Measurements from ENCODE around the gene SLAMF9. TPM values are rescaled to one million over a fixed set of nuclear protein-coding genes. Genes with fewer than 3 reads are reported as not detected.

Gene SLAMF9
- total RNA-seq, 1 experiment from 2014 or later: not detected

- peaks cover 29% of the 10 kb centered on the region for H3K27me3 Mint-ChIP-seq (ENCODE audit: low read depth)
- no peak overlapping the region for H3K4me3 Mint-ChIP-seq
- Histone ChIP-seq H4K91ac (ENCODE audit: insufficient read length, low read depth, low read length) (no peak overlapping the region), H3K4ac (ENCODE audit: low read depth, low read length) (no peak overlapping the region), H2AK5ac (ENCODE audit: insufficient read length, low read length) (no peak overlapping the region), H4K8ac (replicated peaks; ENCODE audit: insufficient read length, low read depth, low read length) (no peak overlapping the region), H4K20me1 (ENCODE audit: control insufficient read depth, insufficient read depth, insufficient read length) (no peaks in the 10 kb centered on the region), H3K4me2 (ENCODE audit: insufficient read depth, insufficient read length, low read length) (no peak overlapping the region), H2BK12ac (ENCODE audit: insufficient read length, low read depth, low read length) (no peak overlapping the region), H2AFZ (ENCODE audit: low read length) (no peak overlapping the region), H4K5ac (ENCODE audit: insufficient read length, low read depth, low read length) (no peak overlapping the region), H3K9ac (ENCODE audit: extremely low read depth, insufficient read length, low read length) (no peak overlapping the region), H3K9me3 (ENCODE audit: control insufficient read depth, low read depth, low read length) (no peaks in the 10 kb centered on the region), H3K23ac (ENCODE audit: insufficient read length, low read depth, low read length) (no peak overlapping the region), H3K79me1 (ENCODE audit: insufficient read depth, low read depth, low read length, poor library complexity, severe bottlenecking) (no peaks in the 10 kb centered on the region), H3K27ac (ENCODE audit: insufficient read length, low read depth, low read length) (no peak overlapping the region), H3K4me1 (ENCODE audit: insufficient read depth, low read length) (no peaks in the 10 kb centered on the region), H2BK120ac (ENCODE audit: low read depth, low read length, poor library complexity, severe bottlenecking) (no peak overlapping the region), H2BK5ac (ENCODE audit: insufficient read length, low read length) (no peak overlapping the region), H3K56ac (ENCODE audit: insufficient read length, low read depth, low read length) (no peak overlapping the region), H3K27me3 (ENCODE audit: insufficient read depth, low read length) (no peaks in the 10 kb centered on the region), H3T11ph (ENCODE audit: low read length) (no peak overlapping the region), H3K23me2 (ENCODE audit: insufficient read length, low read depth, low read length, poor library complexity, severe bottlenecking) (no peaks in the 10 kb centered on the region), H2BK20ac (ENCODE audit: low read depth, low read length, poor library complexity, severe bottlenecking) (no peak overlapping the region), H3K14ac (ENCODE audit: insufficient read depth, low read length) (no peak overlapping the region), H3K79me2 (ENCODE audit: insufficient read depth, low read length) (no peaks in the 10 kb centered on the region), H2BK15ac (ENCODE audit: low read depth, low read length) (no peak overlapping the region), H3K18ac (ENCODE audit: insufficient read length, low read depth, low read length) (no peak overlapping the region)
- H3K27ac Mint-ChIP-seq: no peak overlapping the region
- H3K4me1 Mint-ChIP-seq: no peaks in the 10 kb centered on the region
- no peaks in the 10 kb centered on the region for H3K9me3 Mint-ChIP-seq
- no peak for TF ChIP-seq CTCF (conservative IDR thresholded peaks at IDR 0.05)
- H3K36me3 Mint-ChIP-seq (ENCODE audit: insufficient read depth in 1 of 3, low read depth in 3 of 3): no peaks in the 10 kb centered on the region
- no CpG with 5 or more reads among the region's 2 CpGs for whole genome bisulfite sequencing (ENCODE audit: extremely low coverage, insufficient read length, low lambda C conversion rate)
- DNase-seq: no peak
Observed at GRCh38 chr1:159978107-159978398, 24.0 kb upstream of the SLAMF9 start.

All from H9 (cell line).